ENCODE data around the gene DMAC2.
"Not testable (repeated sequence)": the region's sequence is repeated elsewhere in the genome, so short reads cannot be mapped to it uniquely, and the experiment has no call there.

The DMAC2 gene

DNA sequence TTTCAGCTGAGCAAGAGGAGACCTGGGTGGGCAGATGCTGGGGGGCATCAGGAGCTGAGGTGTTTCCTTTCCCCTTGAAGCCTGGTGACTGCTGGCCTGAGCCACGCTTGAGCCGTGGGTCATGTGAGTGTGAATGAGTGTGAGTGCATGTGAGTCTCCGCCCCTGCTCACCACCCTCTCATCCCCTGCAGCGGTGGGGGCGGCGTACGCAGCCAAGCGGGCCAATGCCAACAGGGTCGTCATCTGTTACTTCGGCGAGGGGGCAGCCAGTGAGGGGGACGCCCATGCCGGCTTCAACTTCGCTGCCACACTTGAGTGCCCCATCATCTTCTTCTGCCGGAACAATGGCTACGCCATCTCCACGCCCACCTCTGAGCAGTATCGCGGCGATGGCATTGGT, 17.7 kb downstream of the DMAC2 start:
- DNase-seq = no peak

DNA sequence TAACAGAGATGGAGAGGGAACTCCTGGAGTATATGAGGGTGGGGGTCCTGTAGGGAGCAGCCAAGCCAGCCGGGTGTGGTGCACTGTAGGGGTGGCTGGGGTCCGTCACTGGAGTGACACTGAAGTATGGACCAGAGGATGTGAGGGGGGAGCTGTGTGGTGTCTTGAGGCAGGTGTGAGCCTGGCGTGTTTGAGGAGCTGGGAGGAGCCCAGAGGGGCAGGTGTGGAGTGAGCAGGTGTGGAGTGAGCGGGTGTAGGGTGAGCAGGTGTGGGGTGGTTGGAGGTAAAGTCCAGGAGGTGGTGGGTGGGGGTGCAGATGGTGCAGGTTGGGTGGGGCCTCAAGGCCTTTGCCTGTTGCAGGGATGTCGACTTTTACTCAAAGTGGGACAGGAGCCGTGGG, 18.4 kb downstream of the DMAC2 start:
- no peak for DNase-seq

- DNase-seq = no peak
These were observed 19.4 kb downstream of the DMAC2 start for GRCh38 chr19:41420101-41420880.

GRCh38 chr19:41416194-41416674, 23.5 kb downstream of the DMAC2 start:
- no peak for DNase-seq

DNA sequence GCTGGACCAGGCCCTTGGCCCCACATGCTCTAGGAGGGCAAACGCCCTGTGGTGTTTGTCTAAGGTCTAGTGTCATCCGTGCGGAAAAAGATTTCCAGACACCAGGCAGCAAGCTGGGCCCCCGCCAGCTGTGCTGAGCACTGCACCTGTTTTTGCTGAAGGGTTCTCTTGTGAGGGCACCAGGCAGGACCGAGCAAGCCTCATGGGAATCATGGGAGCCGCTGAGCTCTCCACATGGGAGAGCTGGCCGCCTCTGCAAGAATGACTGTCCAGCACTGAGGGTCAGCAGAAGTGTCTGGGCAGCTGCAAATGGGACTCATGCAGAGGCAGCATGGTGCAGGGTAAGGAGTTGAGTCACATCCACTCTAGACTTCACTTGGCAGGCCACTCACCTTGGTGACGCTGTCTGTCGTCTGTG, 24.5 kb downstream of the DMAC2 start:
- no peak for DNase-seq

GRCh38 chr19:41414461-41414860, 25.3 kb downstream of the DMAC2 start:
- DNase-seq = no peak

DNA sequence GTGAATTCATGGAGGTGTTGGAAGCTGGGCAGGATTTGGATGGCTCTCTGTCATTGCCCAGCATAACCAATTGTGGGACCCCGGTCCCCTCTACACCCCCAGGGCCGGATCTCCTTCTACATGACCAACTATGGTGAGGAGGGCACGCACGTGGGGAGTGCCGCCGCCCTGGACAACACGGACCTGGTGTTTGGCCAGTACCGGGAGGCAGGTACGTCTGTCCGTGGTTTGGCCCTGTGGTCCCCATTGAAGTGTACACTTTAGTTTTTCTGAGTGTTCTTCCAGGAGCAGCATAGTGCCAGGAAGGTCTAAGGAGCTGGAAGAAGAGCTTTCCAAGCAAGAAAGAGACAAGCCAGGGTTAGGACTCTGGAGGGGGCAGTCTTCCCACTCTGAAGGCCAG, 25.8 kb downstream of the DMAC2 start:
- DNase-seq = no peak

DNA sequence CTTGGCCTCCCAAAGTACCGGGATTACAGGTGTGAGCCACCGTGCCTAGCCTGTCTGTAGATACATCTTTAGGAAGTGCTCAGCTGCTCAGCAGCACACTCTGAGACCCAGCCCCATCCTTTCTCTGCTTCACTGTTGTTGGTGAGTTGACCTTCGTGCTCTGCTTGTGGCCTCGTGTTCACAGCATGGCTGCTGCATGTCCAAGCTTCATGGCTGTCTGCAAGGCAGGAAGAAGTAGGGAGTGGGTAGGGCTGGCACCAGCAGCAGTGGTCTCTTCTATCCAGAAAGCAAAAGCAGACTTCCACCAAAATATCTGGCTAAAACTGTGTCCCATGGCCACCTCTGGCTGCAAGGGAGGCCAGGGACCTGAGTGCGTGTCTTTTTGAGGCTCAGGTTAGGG, 26.8 kb downstream of the DMAC2 start:
- no peak for DNase-seq

DNA sequence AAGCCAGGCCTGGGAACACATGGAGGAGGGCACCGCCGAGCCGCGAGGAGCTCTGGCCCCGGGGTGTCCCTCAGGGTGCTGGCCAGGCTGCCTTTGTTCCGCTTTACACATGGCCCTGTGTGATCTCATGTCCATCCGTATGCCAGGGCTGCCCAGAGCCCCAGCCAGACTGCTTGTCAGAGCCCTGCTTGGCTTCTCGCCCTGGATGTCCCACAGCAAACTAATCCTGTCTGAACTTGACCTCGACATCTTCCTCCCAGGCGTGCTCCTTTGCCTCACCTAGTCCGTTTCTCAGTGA, 27.8 kb downstream of the DMAC2 start:
- DNase-seq = no peak

- no peak for DNase-seq
These were observed 28.4 kb downstream of the DMAC2 start for GRCh38 chr19:41411100-41411967.

GRCh38 chr19:41410336-41411054, 29.2 kb downstream of the DMAC2 start:
- no peak for DNase-seq

DNA sequence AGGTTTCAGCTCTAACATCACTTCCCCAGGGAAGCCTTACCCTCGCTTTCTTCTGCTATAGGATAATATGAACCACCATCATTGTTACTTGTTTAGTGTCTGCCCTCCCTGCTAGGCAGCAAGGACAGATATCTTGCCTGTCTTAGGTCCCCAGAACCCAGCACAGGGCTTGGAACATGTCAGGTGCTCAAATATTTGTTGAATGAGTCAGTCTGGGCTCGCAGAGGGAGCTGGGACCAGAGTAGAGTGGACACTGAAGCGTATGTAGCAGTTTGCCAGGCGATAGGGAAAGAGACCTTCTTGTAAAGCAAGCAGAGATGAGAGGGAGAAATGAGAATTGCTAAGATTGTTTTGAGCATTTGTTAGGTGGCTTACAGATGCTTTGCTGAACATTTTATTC, 30.4 kb downstream of the DMAC2 start:
- no peak for DNase-seq

- DNase-seq = not testable (repeated sequence)
These were observed 30.9 kb downstream of the DMAC2 start for GRCh38 chr19:41408846-41409245.

- no peak for DNase-seq
These were observed 31.5 kb downstream of the DMAC2 start for GRCh38 chr19:41408256-41408655.

DNA sequence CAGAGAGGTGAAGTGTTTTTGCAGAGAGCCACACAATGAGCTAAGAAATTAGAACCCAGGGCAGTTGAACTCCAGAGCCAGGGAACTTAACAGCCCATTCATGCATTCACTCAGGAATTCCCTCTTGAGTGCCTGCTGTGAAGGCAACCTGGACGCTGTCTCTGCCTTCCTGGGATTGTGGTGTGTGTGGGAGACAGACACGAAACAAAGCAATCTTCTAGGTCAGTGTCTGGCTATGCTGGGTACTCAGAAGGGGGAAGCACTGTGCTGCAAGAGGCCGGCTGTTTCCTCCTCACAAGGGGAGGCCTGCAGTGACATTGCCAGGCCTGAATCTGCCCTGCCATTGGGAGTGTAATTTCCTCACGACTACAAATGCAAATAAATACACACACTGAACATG, 32.4 kb downstream of the DMAC2 start:
- no peak for DNase-seq

DNA sequence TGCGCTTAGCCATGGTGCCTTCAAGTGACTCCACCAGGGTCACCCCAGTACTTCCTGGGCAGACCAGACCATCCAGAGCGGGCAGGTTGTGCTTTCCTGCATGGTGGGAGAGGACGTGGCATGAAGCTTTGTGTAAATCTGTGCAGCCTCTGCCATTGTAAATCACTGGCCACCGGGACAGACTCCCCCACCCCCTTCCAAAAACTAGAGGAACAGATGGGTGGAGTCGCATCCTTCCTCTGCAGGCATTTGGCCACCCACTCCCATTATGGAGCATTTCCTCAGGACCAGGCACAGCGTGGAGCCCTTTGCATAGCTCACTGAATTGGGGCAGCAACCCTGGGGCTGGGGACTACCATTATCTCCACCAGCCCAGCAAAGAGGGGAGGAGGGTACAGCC, 33.9 kb downstream of the DMAC2 start:
- DNase-seq = no peak

GRCh38 chr19:41403181-41403970, 36.3 kb downstream of the DMAC2 start:
- DNase-seq = no peak

- no peak for DNase-seq
These were observed 37.7 kb downstream of the DMAC2 start for GRCh38 chr19:41402010-41402409.

GRCh38 chr19:41401483-41401882, 38.2 kb downstream of the DMAC2 start:
- DNase-seq = no peak

DNA sequence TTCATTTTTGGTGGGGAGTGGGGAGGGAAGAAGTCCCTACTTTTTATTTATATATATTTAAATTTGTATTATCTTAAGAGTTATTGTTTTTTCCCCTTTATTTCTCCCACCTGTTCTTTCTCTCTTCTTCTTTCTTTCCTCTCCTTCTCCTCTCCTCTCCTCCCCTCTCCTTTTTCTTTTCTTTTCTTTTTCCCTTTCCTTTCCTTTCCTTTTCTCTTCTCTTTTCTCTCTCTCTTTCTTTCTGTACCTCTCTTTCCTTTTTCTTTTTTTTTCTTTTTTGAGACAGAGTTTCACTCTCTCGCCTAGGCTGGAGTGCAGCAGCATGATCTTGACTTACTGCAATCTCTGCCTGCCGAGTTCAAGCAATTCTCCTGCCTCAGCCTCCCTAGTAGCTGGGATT, 40.2 kb downstream of the DMAC2 start:
- no peak for DNase-seq

DNA sequence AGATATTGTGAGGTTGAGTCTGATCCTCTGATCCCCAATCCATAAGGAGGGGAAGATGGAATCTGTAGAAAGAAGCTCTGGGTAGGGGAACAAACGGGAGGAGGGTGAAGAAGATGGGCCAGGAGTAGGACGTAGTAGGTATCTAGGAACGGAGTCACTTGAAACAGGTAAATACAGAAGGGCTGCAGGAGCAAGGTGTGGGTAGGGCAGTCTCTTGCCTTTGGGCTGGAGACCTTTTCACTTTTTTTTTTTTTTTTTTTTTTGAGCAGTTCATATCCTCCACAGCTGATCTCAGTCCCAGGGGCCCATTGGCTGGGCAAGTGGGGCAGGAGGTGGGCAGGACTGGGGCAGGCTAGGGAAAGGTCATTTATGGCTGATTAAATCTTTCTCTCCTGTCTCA, 40.6 kb downstream of the DMAC2 start:
- DNase-seq = no peak

- DNase-seq = no peak
These were observed 41.1 kb downstream of the DMAC2 start for GRCh38 chr19:41398598-41398997.

DNA sequence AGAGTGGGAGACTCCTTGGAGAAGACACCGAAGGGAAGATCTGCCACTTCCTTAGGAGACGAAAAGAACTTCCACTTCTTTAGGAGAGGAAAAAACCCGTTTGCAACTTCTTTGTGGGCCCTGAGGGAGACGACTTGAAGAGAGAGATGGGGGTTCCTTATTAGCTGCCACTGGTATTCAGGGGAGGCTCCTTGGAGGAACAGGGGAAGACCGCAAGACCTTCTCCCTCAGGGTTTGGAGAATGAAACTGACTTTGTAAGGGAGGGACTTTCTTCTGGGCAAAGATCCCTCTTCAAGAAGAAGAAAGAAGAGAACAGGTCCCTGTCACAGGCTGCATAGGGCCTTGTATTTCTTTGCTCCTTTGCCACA, 41.7 kb downstream of the DMAC2 start:
- no peak for DNase-seq
